H9 (cell line): ENCODE data around the gene RNPEP. TPM values are rescaled to one million over a fixed set of nuclear protein-coding genes. Genes with fewer than 3 reads are reported as not detected.
A peak's percentile ranks its signal among the peaks of the same experiment; 100 is the strongest.

Experiments used
- DNase-seq: peaks from one replicate; pipeline ENCODE4 v3.0.0-alpha.2; 2017
- H2AFZ ChIP-seq: one replicate; pipeline ENCODE4 v1.6.1; 2013; ENCODE audit warnings: mild to moderate bottlenecking, low read length, control low read depth, moderate library complexity
- H2AK5ac ChIP-seq: 2 replicates; pipeline ENCODE4 v1.6.1; 2013; ENCODE audit warnings: low read length, control low read depth, mixed read lengths; ENCODE audit not compliant: insufficient read length
- H2BK120ac ChIP-seq: one replicate; pipeline ENCODE4 v1.6.1; 2013; ENCODE audit warnings: low read depth, mild to moderate bottlenecking, low read length, control low read depth, inconsistent platforms; ENCODE audit not compliant: poor library complexity, severe bottlenecking
- H2BK12ac ChIP-seq: 2 replicates; pipeline ENCODE4 v1.6.1; 2013; ENCODE audit warnings: low read length, control low read depth, mixed read lengths, low read depth; ENCODE audit not compliant: insufficient read length
- H2BK15ac ChIP-seq: 2 replicates; pipeline ENCODE4 v1.6.1; 2013; ENCODE audit warnings: low read depth, low read length, control low read depth
- H2BK20ac ChIP-seq: one replicate; pipeline ENCODE4 v1.6.1; 2013; ENCODE audit warnings: low read depth, mild to moderate bottlenecking, low read length, control low read depth, inconsistent platforms; ENCODE audit not compliant: poor library complexity, severe bottlenecking
- H2BK5ac ChIP-seq: 2 replicates; pipeline ENCODE4 v1.6.1; 2013; ENCODE audit warnings: low read length, control low read depth, mixed read lengths; ENCODE audit not compliant: insufficient read length
- H3K14ac ChIP-seq: 2 replicates; pipeline ENCODE4 v1.6.1; 2013; ENCODE audit warnings: low read length, control low read depth; ENCODE audit not compliant: insufficient read depth
- H3K18ac ChIP-seq: 2 replicates; pipeline ENCODE4 v1.6.1; 2013; ENCODE audit warnings: low read depth, mild to moderate bottlenecking, mixed read lengths, low read length, control low read depth; ENCODE audit not compliant: insufficient read length
- H3K23ac ChIP-seq: 2 replicates; pipeline ENCODE4 v1.6.1; 2013; ENCODE audit warnings: low read length, control low read depth, mixed read lengths, low read depth; ENCODE audit not compliant: insufficient read length
- H3K23me2 ChIP-seq: 2 replicates; pipeline ENCODE4 v1.6.1; 2013; ENCODE audit warnings: low read depth, mild to moderate bottlenecking, mixed read lengths, low read length, control low read depth; ENCODE audit not compliant: insufficient read length, poor library complexity, severe bottlenecking
- H3K27ac ChIP-seq: 2 replicates; pipeline ENCODE4 v1.5.1; 2013; ENCODE audit warnings: low read length, control low read depth, mixed read lengths, low read depth; ENCODE audit not compliant: insufficient read length
- H3K27me3 ChIP-seq: 2 replicates; pipeline ENCODE4 v1.6.1; 2013; ENCODE audit warnings: low read length, control low read depth, inconsistent platforms; ENCODE audit not compliant: insufficient read depth
- H3K4ac ChIP-seq: 2 replicates; pipeline ENCODE4 v1.6.1; 2013; ENCODE audit warnings: low read depth, mild to moderate bottlenecking, control low read depth, inconsistent platforms, low read length, moderate library complexity
- H3K4me1 ChIP-seq: 2 replicates; pipeline ENCODE4 v1.6.1; 2013; ENCODE audit warnings: low read length, control low read depth, inconsistent platforms; ENCODE audit not compliant: insufficient read depth
- H3K4me2 ChIP-seq: 2 replicates; pipeline ENCODE4 v1.6.1; 2013; ENCODE audit warnings: low read length, control low read depth, mixed read lengths; ENCODE audit not compliant: insufficient read length, insufficient read depth
- H3K56ac ChIP-seq: 2 replicates; pipeline ENCODE4 v1.6.1; 2013; ENCODE audit warnings: low read depth, mild to moderate bottlenecking, mixed read lengths, low read length, control low read depth; ENCODE audit not compliant: insufficient read length
- H3K79me1 ChIP-seq: 2 replicates; pipeline ENCODE4 v1.6.1; 2013; ENCODE audit warnings: low read depth, mild to moderate bottlenecking, moderate library complexity, low read length, control low read depth, inconsistent platforms; ENCODE audit not compliant: insufficient read depth, poor library complexity, severe bottlenecking
- H3K79me2 ChIP-seq: 2 replicates; pipeline ENCODE4 v1.6.1; 2013; ENCODE audit warnings: low read length, control low read depth, inconsistent platforms; ENCODE audit not compliant: insufficient read depth
- H3K9ac ChIP-seq: 2 replicates; pipeline ENCODE4 v1.6.1; 2013; ENCODE audit warnings: low read length, control low read depth, mixed read lengths; ENCODE audit not compliant: insufficient read length; ENCODE audit errors: extremely low read depth
- H3K9me3 ChIP-seq: one replicate; pipeline ENCODE4 v1.6.1; 2013; ENCODE audit warnings: low read depth, low read length, inconsistent platforms; ENCODE audit not compliant: control insufficient read depth
- H3T11ph ChIP-seq: one replicate; pipeline ENCODE4 v1.6.1; 2013; ENCODE audit warnings: mild to moderate bottlenecking, low read length, control low read depth, inconsistent platforms
- H4K20me1 ChIP-seq: one replicate; pipeline ENCODE4 v1.6.1; 2013; ENCODE audit not compliant: control insufficient read depth, insufficient read length, insufficient read depth
- H4K5ac ChIP-seq: 2 replicates; pipeline ENCODE4 v1.6.1; 2013; ENCODE audit warnings: low read depth, mild to moderate bottlenecking, mixed read lengths, low read length, control low read depth; ENCODE audit not compliant: insufficient read length
- H4K8ac ChIP-seq: replicated peaks from 2 replicates; pipeline ENCODE4 v1.6.1; 2013; ENCODE audit warnings: low read length, control low read depth, mixed read lengths, low read depth; ENCODE audit not compliant: insufficient read length
- H4K91ac ChIP-seq: 2 replicates; pipeline ENCODE4 v1.6.1; 2013; ENCODE audit warnings: low read depth, mild to moderate bottlenecking, moderate library complexity, mixed read lengths, low read length, control low read depth; ENCODE audit not compliant: insufficient read length
- H3K27ac Mint-ChIP-seq, 3 experiments: 2 replicates in 2 of 3; 3 replicates in 1 of 3; pipeline ENCODE4 v1.8.0; 2020 to 2021; ENCODE audit warnings: mixed read lengths in 3 of 3, mild to moderate bottlenecking in 1 of 3, moderate library complexity in 1 of 3
- H3K27me3 Mint-ChIP-seq: 2 replicates; pipeline ENCODE4 v1.8.0; 2021; ENCODE audit warnings: low read depth, mild to moderate bottlenecking, moderate library complexity, mixed read lengths
- H3K36me3 Mint-ChIP-seq, 3 experiments: 2 replicates in 2 of 3; 3 replicates in 1 of 3; pipeline ENCODE4 v1.8.0; 2020 to 2021; ENCODE audit warnings: low read depth in 3 of 3, mixed read lengths in 3 of 3; ENCODE audit not compliant: insufficient read depth in 1 of 3
- H3K4me1 Mint-ChIP-seq, 2 experiments: 2 replicates each; pipeline ENCODE4 v1.8.0; 2020; ENCODE audit warnings: mixed read lengths in 2 of 2
- H3K4me3 Mint-ChIP-seq, 2 experiments: 2 replicates in 1 of 2; 3 replicates in 1 of 2; pipeline ENCODE4 v1.8.0; 2020 to 2021; ENCODE audit warnings: mild to moderate bottlenecking in 2 of 2, mixed read lengths in 2 of 2, moderate library complexity in 1 of 2
- H3K9me3 Mint-ChIP-seq, 2 experiments: 2 replicates in 1 of 2; 3 replicates in 1 of 2; pipeline ENCODE4 v1.8.0; 2020; ENCODE audit warnings: mild to moderate bottlenecking in 2 of 2, mixed read lengths in 2 of 2, moderate library complexity in 1 of 2
- WGBS: extraction: QIAGEN DNeasy Blood & Tissue Kit; methylation state at CpG from one replicate; pipeline ENCODE4 v1.1.7; 2013; ENCODE audit warnings: missing lambda C conversion rate, low lambda C conversion rate, mixed read lengths; ENCODE audit not compliant: insufficient read length; ENCODE audit errors: extremely low coverage; 5-methylcytosine and 5-hydroxymethylcytosine counted together
- total RNA-seq: library from RNA; stranded (reverse); gene quantifications from 2 replicates; pipeline ENCODE4 v1.2.1, GENCODE V29; 2021
- TF ChIP-seq, protein P1 (sequence below): fragments of 200-600 bp; sonication (generic); conservative IDR thresholded peaks from 3 replicates; pipeline ENCODE4 v1.8.0; 2021; ENCODE audit warnings: antibody characterized with exemption, mild to moderate bottlenecking

The RNPEP gene
- total RNA-seq, 1 experiment from 2014 or later = 49.9 TPM

- no peaks in the 10 kb centered on the region for H4K20me1 ChIP-seq
- Mint-ChIP-seq H3K9me3 (no peaks in the 10 kb centered on the region; a peak in 1 of 5 replicates), H3K27ac (no peak overlapping the region), H3K4me1 (peaks cover 28 to 44% of the 10 kb centered on the region in 2 experiments), H3K36me3 (no peaks in the 10 kb centered on the region), H3K27me3 (peaks cover 32% of the 10 kb centered on the region), H3K4me3 (peak overlapping the region; percentile 68 to 84)
- TF ChIP-seq, protein P1, sequence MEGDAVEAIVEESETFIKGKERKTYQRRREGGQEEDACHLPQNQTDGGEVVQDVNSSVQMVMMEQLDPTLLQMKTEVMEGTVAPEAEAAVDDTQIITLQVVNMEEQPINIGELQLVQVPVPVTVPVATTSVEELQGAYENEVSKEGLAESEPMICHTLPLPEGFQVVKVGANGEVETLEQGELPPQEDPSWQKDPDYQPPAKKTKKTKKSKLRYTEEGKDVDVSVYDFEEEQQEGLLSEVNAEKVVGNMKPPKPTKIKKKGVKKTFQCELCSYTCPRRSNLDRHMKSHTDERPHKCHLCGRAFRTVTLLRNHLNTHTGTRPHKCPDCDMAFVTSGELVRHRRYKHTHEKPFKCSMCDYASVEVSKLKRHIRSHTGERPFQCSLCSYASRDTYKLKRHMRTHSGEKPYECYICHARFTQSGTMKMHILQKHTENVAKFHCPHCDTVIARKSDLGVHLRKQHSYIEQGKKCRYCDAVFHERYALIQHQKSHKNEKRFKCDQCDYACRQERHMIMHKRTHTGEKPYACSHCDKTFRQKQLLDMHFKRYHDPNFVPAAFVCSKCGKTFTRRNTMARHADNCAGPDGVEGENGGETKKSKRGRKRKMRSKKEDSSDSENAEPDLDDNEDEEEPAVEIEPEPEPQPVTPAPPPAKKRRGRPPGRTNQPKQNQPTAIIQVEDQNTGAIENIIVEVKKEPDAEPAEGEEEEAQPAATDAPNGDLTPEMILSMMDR = peak; percentile 67
- peaks cover 6% of the 10 kb centered on the region for H3K4me1 ChIP-seq
- H3K79me2 ChIP-seq = no peaks in the 10 kb centered on the region
- H3K23me2 ChIP-seq = peaks cover 6% of the 10 kb centered on the region
- H2BK5ac ChIP-seq = no peak overlapping the region
- H2BK12ac ChIP-seq = no peak overlapping the region
- WGBS = no CpG with 5 or more reads among the region's 4 CpGs
- H3K9me3 ChIP-seq = no peaks in the 10 kb centered on the region
- H3K79me1 ChIP-seq = no peaks in the 10 kb centered on the region
- no peak overlapping the region for H3T11ph ChIP-seq
- no peak overlapping the region for H3K14ac ChIP-seq
- no peak for DNase-seq
- H2BK20ac ChIP-seq = no peak overlapping the region
- no peak overlapping the region for H3K23ac ChIP-seq
- H4K8ac ChIP-seq = no peak overlapping the region
- H2BK120ac ChIP-seq = no peak overlapping the region
- no peak overlapping the region for H2AK5ac ChIP-seq
- no peak overlapping the region for H4K91ac ChIP-seq
- H2BK15ac ChIP-seq = no peak overlapping the region
- no peak overlapping the region for H3K4ac ChIP-seq
- H2AFZ ChIP-seq = no peak overlapping the region
- H3K27ac ChIP-seq = no peak overlapping the region
- peaks cover 8% of the 10 kb centered on the region; the same call in 1 of the 2 replicates for H3K27me3 ChIP-seq
- peak overlapping the region; percentile 51 for H3K4me2 ChIP-seq
- no peak overlapping the region for H3K56ac ChIP-seq
- H3K18ac ChIP-seq = no peak overlapping the region
- no peak overlapping the region for H3K9ac ChIP-seq
- H4K5ac ChIP-seq = no peak overlapping the region
Measured at GRCh38 chr1:201945157-201945556, 37.3 kb upstream of the RNPEP start.
